SJCRH30 (cell line): ENCODE measurements around the gene RHOF. TPM values are rescaled to one million over a fixed set of nuclear protein-coding genes. Genes with fewer than 3 reads are reported as not detected.
"Not testable (repeated sequence)": the region's sequence is repeated elsewhere in the genome, so short reads cannot be mapped to it uniquely, and the experiment has no call there.

Source experiments
- DNase-seq, 2 experiments: peaks; one replicate each; pipeline ENCODE4 v3.0.0-alpha.2; 2015 to 2020
- H3K27ac ChIP-seq: fragments of 250-450 bp; sonication (Bioruptor Pico); 2 replicates; pipeline ENCODE4 v1.5.1; 2020; ENCODE audit warnings: mild to moderate bottlenecking, moderate library complexity
- H3K27me3 ChIP-seq: fragments of 250-450 bp; sonication (Bioruptor Pico); 2 replicates; pipeline ENCODE4 v1.5.1; 2020; ENCODE audit warnings: mild to moderate bottlenecking, moderate library complexity
- H3K36me3 ChIP-seq: fragments of 250-450 bp; sonication (Bioruptor Pico); 2 replicates; pipeline ENCODE4 v1.5.1; 2020; ENCODE audit warnings: mild to moderate bottlenecking, moderate library complexity
- H3K4me1 ChIP-seq: fragments of 250-450 bp; sonication (Bioruptor Pico); 2 replicates; pipeline ENCODE4 v1.5.1; 2020; ENCODE audit warnings: mild to moderate bottlenecking, moderate library complexity
- H3K4me3 ChIP-seq: fragments of 250-450 bp; sonication (Bioruptor Pico); 2 replicates; pipeline ENCODE4 v1.5.1; 2020; ENCODE audit warnings: mild to moderate bottlenecking, moderate library complexity
- H3K9me3 ChIP-seq: fragments of 250-450 bp; sonication (Bioruptor Pico); replicated peaks from 2 replicates; pipeline ENCODE4 v1.5.1; 2020; ENCODE audit warnings: mild to moderate bottlenecking, moderate library complexity
- total RNA-seq: library from RNA; depleted of rRNA; stranded (reverse); fragments of >200 nt; shearing (Covaris generic); gene quantifications from 2 replicates; pipeline ENCODE4 v1.2.3, GENCODE V29; 2014; rRNA removed

The RHOF gene
- total RNA-seq, 1 experiment from 2014 or later: 5.2 TPM

GRCh38 chr12:121748571-121749265, 44.8 kb downstream of the RHOF start:
- no peak overlapping the region for H3K4me3 ChIP-seq
- no peak for DNase-seq
- no peaks in the 10 kb centered on the region for H3K27me3 ChIP-seq
- H3K4me1 ChIP-seq: no peaks in the 10 kb centered on the region
- H3K27ac ChIP-seq: no peak overlapping the region
- peaks cover 32% of the 10 kb centered on the region for H3K36me3 ChIP-seq
- no peaks in the 10 kb centered on the region for H3K9me3 ChIP-seq

GRCh38 chr12:121748218-121748570, 45.3 kb downstream of the RHOF start:
- Histone ChIP-seq H3K9me3 (no peaks in the 10 kb centered on the region), H3K4me3 (no peak overlapping the region), H3K27me3 (no peaks in the 10 kb centered on the region), H3K36me3 (peaks cover 30% of the 10 kb centered on the region), H3K27ac (no peak overlapping the region), H3K4me1 (no peaks in the 10 kb centered on the region)
- DNase-seq: no peak

- H3K27ac ChIP-seq, H3K9me3 ChIP-seq, H3K27me3 ChIP-seq, H3K4me1 ChIP-seq, DNase-seq, H3K4me3 ChIP-seq: not testable (repeated sequence)
- peaks cover 25% of the 10 kb centered on the region for H3K36me3 ChIP-seq
Measured at GRCh38 chr12:121745545-121745944, 47.9 kb downstream of the RHOF start.

- no peak overlapping the region for H3K4me3 ChIP-seq
- no peak for DNase-seq
- no peaks in the 10 kb centered on the region for H3K27me3 ChIP-seq
- H3K27ac ChIP-seq: no peak overlapping the region
- H3K9me3 ChIP-seq: no peaks in the 10 kb centered on the region
- H3K36me3 ChIP-seq: peaks cover 16% of the 10 kb centered on the region
- H3K4me1 ChIP-seq: no peaks in the 10 kb centered on the region
Measured at GRCh38 chr12:121741743-121742142, 51.7 kb downstream of the RHOF start.

GRCh38 chr12:121740847-121741246, 52.6 kb downstream of the RHOF start:
- peaks cover 16% of the 10 kb centered on the region for H3K36me3 ChIP-seq
- H3K27me3 ChIP-seq: no peaks in the 10 kb centered on the region
- no peaks in the 10 kb centered on the region for H3K9me3 ChIP-seq
- no peak overlapping the region for H3K27ac ChIP-seq
- no peak for DNase-seq
- H3K4me3 ChIP-seq: no peak overlapping the region
- no peaks in the 10 kb centered on the region for H3K4me1 ChIP-seq

GRCh38 chr12:121738340-121738858, 55.1 kb downstream of the RHOF start:
- H3K27ac ChIP-seq: no peak overlapping the region
- no peaks in the 10 kb centered on the region for H3K27me3 ChIP-seq
- no peak overlapping the region for H3K4me3 ChIP-seq
- no peaks in the 10 kb centered on the region for H3K4me1 ChIP-seq
- peaks cover 11% of the 10 kb centered on the region for H3K36me3 ChIP-seq
- no peaks in the 10 kb centered on the region for H3K9me3 ChIP-seq
- no peak for DNase-seq

GRCh38 chr12:121733849-121734248, 59.6 kb downstream of the RHOF start:
- Histone ChIP-seq H3K4me3 (no peak overlapping the region), H3K9me3 (no peaks in the 10 kb centered on the region; the same call in 1 of the 2 replicates), H3K36me3 (peaks cover 16% of the 10 kb centered on the region), H3K27ac (no peak overlapping the region), H3K27me3 (no peaks in the 10 kb centered on the region), H3K4me1 (peaks cover 6% of the 10 kb centered on the region; the same call in 1 of the 2 replicates)
- DNase-seq: no peak

GRCh38 chr12:121731473-121731872, 62.0 kb downstream of the RHOF start:
- peaks cover 6% of the 10 kb centered on the region; the same call in 1 of the 2 replicates for H3K4me1 ChIP-seq
- peaks cover 17% of the 10 kb centered on the region for H3K36me3 ChIP-seq
- DNase-seq: no peak
- H3K27ac ChIP-seq: no peak overlapping the region
- no peaks in the 10 kb centered on the region for H3K27me3 ChIP-seq
- H3K9me3 ChIP-seq: no peaks in the 10 kb centered on the region; the same call in 1 of the 2 replicates
- H3K4me3 ChIP-seq: no peak overlapping the region

GRCh38 chr12:121729021-121729420, 64.5 kb downstream of the RHOF start:
- H3K27me3 ChIP-seq: no peaks in the 10 kb centered on the region
- H3K36me3 ChIP-seq: peaks cover 20% of the 10 kb centered on the region
- H3K9me3 ChIP-seq: no peaks in the 10 kb centered on the region; the same call in 1 of the 2 replicates
- H3K27ac ChIP-seq: no peak overlapping the region
- no peak overlapping the region for H3K4me3 ChIP-seq
- H3K4me1 ChIP-seq: peaks cover 6% of the 10 kb centered on the region; the same call in 1 of the 2 replicates
- DNase-seq: no peak

Other genes with a start within 250 kb of the RHOF start
- gene KDM2B, start 212.7 kb downstream of the RHOF start, total RNA-seq: 44.0 and 48.4 TPM in 2 replicates
- 11.5 and 12.2 TPM in 2 replicates for gene ORAI1, start 167.2 kb downstream of the RHOF start, total RNA-seq
- gene MORN3, start 124.0 kb downstream of the RHOF start, total RNA-seq: 0.68 and 0.75 TPM in 2 replicates
- 23.9 and 25.5 TPM in 2 replicates for gene TMEM120B, start 80.9 kb downstream of the RHOF start, total RNA-seq
- gene SETD1B, start 10.3 kb upstream of the RHOF start, total RNA-seq: 3.2 and 3.8 TPM in 2 replicates
- not detected in 2 replicates for gene HPD, start 65.2 kb upstream of the RHOF start, total RNA-seq
- 28.9 and 32.3 TPM in 2 replicates for gene PSMD9, start 95.1 kb upstream of the RHOF start, total RNA-seq
- 0.41 and 0.45 TPM in 2 replicates for gene CFAP251, start 124.9 kb upstream of the RHOF start, total RNA-seq
- gene BCL7A, start 228.2 kb upstream of the RHOF start, total RNA-seq: 11.1 and 14.4 TPM in 2 replicates